Midbrain (tissue), 1 donor: ENCODE results near the gene IRF2BPL.

Experiments
- DNase-seq: peaks from one replicate; lab custom pipeline; 2025; lab: John Stamatoyannopoulos, UW

The IRF2BPL gene

DNA sequence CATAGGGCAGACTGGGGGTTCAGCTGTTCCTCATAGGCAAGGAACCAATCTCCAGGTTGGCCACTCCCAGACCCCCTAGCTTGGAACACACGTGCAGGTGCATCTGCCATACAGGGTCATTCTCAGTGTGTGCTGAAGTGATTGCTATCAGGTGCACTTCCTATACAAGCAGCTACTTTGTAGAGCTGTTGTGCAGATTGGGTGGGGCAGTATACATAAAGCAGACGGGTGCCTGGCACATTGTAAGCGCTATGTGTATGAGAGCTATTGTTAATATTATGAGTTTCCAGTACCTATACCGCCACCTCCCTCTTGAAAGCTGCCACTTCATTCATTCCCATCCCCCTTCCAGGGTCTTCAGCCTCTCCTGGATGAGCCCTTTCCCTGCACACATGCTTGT is 17.3 kb downstream of the IRF2BPL start:
- DNase-seq = no peak

DNA sequence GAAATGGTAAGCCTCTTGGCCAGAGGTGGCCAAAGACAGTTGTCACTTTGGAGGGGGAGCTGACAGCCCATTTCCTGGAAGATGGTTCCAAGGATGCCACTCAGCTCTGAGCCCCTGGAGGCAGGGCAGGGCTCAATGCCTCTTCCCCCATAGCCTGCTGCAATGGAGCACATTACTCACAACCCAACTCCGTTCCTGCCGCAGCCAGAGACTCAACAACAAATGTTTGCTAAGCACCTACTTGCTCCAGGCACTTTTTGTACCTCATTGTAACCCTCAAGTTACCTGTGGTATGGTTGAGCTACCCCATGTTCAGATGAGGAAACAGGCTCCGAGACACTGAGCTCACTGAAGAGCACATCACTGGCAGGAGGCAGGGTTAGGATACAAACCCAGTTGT is 19.5 kb downstream of the IRF2BPL start:
- DNase-seq = no peak

DNA sequence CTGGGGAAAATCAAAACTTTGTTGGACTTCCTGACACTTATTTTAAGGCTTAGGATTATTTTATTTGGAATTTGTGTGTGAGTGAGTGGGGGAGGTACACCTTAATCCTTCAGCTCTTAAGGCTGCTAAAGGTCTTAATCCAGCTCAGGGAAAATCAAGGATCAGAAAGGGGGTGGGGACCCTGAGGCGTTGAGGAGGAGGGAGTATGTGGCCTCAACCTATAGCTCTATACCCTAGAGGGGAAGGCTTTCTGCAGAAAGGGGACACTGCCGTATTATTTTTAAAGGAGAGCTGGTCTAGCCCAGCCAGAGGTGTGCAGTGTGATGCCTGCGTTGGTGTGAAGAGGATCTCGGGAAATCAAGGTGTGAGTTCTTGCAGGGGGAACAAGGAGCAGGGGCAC is 20.0 kb downstream of the IRF2BPL start:
- DNase-seq = no peak

DNA sequence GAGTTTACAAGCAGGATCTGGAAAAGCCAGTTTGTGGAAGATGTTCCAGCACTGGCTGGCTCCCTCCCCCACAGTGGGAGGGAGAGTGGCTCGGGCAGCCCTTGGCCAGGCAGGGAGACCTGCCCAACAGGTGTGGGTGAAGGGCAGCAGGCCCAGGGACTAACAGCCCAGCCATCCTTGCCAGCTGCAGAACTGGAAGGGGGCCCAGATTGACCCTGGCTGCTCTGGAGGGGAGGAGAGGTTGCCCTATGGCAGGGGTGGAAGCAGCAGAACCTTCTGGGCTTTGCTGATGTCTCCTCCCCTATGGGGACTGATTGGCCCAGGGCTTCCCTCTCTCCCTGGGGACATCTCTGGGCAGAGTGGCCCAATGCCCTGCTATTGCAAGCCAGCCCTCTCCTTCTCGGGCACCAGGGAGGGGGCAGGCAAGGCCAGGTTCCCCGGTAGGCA is 20.5 kb downstream of the IRF2BPL start:
- DNase-seq = no peak

DNA sequence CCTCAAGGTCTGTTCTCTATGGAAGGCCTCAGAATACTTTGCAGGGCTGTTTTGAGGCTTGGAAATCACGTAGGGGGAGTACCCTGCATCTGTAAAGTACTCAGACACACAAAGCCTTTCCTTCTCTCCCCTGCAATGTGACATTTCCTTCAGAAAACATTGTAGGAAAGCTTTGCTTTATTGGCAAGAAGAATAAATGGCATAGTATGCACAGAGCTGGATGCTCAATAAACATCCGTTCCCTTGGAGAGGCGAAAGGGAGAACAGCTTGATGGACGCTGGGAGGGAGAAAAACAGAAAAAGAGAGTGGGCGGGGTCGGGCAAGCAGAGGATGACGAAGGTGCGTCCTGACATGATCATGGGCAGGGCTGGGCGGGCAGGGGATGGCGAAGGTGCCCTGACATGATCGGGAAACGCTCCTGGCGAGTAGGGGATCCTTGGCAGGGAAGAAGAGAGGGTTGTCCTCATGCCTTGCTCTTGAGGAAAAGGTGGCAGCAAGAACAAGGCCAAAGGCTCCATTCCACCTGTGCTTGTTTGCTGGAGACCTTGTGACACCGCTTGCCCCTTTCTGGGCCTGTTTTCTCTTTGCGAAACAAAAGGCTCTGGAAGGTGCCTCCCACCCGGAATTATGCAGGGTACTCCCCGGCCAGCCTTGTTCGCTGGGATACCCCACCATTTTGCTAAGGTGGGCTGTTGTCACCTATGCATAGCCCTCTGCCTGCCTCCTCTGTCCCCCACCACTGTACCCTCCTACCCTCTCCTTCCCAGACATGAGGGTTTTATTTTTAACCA is 21.1 kb downstream of the IRF2BPL start:
- DNase-seq = no peak

DNA sequence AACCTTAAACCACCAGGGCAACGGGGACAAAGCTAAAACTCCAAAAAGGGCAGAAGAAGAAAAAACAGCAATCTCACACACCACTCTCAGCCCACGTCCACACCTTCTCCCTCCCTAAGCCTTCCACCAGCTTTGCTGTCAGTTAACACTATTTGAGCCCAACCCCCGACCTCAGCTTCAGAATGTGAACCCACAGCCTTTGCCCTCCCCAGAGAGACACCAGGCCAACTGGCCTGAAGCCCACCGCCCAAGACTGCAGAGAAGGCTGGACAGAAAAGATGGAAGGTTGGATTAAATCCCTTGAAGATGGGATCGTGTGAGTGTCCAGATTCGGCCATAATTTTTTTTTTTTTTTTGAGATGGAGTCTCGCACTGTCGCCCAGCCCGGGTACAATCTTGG is 22.4 kb downstream of the IRF2BPL start:
- no peak for DNase-seq

DNA sequence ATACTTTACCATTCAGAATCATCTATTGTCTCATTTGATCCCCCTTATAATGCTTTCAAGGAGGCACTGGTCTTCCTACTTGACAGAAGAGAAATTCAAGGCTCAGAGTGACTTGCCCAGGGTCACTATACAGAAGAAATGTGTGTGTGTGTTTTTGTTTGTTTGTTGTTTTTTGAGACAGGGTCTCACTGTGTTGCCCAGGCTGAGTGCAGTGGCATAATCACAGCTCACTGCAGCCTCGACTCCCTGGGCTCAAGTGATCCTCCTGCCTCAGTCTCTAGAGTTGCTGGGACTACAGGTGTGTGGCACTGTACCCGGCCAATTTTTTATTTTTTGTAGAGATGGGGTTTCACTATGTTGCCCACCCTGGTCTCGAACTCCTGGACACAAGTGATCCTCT is 22.9 kb downstream of the IRF2BPL start:
- no peak for DNase-seq

DNA sequence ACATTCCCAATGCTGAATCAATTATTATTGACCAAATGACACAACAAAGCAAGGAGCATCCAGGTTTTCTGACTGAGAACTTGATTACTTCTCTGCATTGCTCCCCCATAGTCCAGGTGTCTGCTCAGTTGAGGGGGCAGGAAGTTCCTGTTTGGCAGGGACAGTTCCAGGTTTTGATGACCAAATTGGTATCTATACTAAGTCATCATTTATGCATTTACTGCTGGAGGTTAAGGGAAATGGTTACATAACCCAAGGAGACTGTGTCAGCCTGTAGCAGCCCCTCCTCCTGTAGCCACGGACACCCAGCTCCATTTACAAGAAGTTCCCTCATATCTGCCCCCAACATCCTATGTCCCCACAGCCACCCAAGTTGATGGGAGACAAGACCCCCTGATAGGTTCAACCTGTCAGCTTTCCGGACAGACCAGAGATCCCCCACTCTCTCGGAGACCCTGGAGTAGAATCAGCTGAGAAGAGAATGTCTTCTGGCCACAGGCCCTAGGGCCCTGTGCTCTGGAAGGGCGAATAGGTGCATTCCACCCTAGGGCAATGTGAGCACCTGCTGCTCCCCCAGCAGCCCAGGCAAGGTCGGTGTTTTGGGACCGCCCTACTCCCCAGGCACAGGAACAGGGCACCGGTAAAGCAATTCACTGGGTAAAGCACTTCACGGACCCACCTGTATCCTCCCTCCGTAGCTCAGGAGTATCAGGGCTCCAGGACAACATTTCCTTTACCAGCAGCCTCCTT is 23.6 kb downstream of the IRF2BPL start:
- no peak for DNase-seq

DNA sequence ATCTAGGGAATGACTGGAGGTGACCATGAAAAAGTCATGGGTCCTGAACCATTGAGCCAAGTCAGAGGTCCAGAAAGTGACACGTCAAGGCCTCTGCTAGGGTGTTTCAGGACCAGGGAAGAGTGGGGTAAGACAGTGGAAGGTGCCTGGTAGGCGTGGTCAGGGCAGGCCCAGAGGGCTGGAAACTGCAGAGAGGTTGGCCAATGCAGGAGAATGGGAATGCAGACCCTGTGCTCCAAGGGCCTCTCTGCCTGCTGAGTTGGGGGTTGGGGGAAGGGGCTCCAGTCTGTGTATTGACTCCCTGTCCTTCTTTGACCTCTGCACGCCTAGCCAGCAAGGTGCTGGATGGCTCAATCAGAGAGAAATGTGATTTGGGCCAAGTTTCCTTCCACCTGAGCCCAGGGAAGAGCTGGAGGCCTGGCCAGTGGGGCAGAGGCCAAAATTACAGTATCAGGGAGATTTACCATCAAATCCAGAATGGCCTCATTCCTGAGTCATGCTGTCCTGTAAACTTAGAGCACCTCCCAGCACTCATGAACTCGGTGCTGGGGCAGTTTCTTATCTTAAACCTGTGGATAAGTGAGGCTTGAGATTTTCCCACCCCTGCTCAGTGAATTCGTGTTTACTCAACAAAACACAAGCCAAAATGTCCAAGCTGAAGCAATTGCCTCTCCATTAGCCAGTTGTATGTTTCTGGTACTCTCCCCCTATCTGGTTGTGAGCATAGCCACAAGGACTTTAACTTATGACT is 24.4 kb downstream of the IRF2BPL start:
- DNase-seq = no peak

DNA sequence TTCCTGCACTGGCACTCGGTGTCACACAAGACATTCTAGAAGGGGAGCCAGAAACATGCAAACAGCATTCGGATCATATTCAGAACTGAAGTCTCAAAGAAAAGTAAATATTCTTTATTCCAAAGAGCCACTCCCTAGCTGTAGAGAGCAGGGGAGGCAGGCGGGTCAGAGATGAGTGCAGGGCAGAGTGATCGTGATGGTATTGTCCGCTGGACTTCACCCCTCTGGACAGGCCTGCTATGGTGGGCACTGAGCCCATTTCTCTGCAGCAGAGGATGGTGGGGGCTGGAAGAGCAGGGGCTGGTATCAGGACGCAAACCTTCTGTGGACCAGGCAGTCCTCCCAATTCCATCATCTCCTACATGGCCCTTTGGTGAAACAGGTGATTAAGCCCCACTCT is 25.6 kb downstream of the IRF2BPL start:
- no peak for DNase-seq

DNA sequence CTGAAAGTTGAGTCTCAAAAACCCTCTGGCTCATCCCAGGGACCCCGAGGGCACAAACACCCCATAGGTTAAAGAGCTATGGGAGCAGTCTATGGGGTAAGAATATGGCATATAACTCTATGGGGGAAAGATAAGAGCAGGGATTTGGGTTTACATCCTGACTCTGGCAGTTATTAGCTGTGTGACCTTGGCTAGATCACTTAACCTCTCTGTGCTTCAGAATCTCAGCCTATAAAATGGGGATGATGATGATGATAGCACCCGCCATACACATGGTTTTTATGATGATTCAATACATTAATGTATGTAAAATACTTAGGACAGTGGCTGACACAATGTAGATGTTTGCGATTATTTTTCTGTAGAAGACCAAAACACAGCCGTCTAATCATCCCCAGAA is 26.2 kb downstream of the IRF2BPL start:
- DNase-seq = no peak

DNA sequence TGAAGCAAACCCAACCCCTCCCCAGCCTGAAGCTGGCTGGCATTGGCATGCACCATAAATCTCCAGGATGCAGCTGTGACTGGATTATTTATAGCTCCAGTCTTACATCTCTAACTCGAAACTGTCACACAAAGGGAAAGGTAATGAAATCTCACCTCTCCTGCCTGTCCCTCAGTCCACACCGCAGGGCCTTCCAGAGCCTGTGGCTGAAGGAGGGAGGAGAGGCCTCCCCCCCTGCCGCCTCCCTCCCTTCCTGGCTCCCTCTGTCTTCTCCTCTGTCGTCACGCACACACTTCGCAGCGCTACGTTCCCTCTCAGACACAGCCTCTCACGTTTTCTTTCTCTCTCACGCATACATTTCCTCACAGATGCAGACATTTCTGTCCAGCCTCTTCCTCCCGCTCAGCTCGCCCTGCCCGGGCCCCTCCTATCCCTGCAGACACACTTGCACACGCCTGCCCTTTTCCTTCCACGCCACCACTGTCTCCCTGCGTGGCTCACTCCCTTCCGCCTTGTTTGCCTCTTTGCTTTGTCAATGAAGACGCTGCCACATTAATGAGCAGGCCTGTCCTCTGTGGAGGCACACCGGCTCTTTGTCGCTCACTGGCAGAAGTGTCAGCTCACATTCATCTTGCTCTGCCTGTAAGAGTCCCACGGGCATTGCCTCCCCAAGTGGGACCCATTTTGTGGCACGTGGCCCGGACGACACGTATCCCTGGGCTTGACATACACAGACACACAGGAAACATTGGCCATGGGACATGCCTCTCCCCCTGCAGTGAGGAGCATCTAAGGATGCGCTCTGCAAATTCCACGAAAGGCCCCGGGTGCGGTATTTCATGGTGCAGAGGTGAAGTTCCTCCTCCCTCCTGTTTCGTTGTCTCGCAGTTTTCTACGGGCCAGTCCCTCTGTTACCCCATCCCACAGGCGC is 27.9 kb downstream of the IRF2BPL start:
- DNase-seq = no peak

DNA sequence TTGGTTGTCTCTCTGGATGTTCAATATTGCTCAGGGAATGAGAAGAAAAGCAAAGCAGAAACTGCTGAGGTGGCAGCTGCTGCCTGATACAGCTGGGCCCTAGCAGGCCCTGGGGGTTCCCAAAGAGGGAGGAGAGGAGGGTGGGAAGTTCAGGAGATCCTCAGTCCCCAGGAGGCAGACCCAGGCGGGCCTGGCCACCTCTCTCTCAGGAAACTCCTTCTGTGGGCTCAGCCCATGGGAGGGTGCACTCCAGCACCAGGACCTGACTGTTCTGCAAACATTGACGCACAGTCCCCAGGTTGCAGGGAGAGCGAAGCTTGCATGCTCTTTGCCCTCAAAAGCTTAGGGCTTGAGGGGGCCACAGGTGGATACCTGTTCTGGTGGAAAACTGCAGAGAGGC is 29.6 kb downstream of the IRF2BPL start:
- DNase-seq = no peak

DNA sequence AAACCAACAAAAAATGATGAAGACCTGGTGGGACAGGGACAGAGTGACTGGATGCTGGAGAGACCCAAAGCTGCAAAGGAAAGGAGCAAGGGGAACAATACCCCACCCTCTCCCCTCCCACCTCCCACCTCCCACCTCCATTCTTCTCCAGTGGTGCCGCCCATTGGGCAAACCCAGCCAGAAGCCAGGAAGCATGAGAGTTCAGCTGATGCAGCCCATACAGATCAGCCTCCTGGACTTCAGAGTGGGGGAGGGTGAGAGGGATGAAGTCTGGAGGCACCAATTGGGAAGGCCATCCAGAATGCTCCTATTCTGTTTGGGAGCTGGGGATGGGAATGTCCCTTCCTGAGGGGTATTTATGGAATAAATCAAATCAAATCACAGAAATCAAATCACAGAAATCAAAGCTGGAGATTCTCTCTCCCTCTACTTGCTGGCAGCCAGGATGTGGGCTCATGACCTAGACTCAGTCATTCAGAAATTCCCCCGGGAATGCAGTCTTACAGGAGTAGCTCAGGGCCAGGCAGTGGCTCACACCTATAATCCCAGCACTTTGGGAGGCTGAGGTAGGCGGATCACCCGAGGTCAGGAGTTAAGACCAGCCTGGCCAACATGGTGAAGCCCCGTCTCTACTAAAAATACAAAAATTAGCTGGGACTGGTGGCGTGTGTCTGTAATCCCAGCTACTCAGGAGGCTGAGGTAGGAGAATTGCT is 31.1 kb downstream of the IRF2BPL start:
- no peak for DNase-seq

DNA sequence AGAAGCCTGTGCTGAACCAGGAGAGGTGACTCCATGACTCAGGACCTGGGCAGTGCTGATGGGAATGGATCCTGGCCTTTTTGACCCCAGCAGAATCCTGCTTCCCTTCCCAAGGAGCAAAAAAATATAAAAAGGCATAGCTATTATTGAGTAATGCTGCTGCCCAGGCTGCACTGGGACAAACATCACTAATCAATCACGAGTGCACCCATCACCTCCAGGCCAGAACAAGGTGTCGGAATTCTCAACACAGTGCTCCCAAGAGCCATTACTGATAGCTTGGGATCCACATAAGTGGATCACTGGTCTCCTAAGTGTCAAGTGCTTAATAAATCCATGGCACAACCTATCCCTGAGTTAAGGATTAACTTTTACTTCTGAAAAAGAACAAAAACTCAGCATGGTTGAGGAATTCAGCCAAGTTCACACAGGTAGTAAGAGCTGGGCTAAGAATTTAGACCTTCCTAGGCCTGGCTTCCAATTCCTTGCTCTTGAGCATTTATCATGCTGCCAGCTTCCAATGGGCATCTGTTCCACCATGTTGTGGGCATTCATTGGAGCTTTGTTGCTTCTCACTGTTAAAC is 31.9 kb downstream of the IRF2BPL start:
- DNase-seq = no peak

DNA sequence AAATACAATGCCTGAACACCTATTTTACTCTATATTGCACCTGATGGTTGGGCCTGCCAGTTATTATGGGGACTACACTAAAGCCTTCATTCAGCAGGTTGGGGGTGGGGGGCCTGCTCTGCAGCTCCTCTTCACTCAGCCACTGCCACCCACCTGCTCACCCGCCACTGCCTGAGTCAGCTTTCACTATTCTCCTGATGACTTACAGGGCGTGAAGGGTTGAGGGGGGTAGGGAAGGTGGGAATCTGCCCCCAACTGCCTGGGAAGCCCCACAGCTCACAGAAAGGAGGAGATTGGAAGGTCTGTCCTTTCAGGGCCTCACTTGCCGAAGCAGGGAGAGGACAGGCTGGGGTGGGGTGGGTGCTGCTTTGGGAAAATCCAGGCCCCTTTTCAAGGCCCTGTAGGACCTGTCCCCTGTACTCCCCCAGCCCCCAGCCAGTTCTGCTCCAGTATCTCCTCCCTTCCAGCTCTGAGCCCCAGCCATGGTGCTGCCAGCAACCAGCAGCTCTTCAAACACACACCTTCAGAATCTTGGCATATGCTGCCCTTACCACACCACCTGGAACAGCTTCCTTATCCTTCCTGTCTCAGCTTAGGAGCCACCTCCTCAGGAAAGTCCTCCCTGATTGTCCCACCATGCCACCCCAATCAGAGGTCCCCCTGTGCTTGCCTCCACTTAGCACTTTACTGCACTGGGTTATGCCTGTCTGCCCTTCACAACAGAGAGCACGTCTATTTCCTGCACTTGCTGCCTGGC is 33.1 kb downstream of the IRF2BPL start:
- DNase-seq = no peak

DNA sequence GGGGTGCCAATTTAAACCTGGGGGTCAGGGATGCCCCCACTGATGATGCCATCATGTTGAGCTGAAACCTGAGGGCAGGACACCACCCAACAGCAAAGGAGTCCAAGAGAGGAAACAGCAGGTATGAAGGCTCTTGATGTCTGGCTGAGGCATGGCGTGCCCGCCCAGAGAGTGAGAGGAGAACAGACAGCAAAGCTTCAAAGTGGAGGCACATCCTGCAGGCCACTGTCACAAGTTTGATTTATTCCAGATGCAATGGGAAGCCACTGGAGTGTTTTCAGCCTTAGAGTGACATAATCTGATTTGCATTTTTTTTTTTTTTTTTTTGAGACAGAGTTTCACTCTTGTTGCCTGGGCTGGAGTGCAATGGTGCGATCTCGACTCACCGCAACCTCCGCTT is 34.8 kb downstream of the IRF2BPL start:
- no peak for DNase-seq

DNA sequence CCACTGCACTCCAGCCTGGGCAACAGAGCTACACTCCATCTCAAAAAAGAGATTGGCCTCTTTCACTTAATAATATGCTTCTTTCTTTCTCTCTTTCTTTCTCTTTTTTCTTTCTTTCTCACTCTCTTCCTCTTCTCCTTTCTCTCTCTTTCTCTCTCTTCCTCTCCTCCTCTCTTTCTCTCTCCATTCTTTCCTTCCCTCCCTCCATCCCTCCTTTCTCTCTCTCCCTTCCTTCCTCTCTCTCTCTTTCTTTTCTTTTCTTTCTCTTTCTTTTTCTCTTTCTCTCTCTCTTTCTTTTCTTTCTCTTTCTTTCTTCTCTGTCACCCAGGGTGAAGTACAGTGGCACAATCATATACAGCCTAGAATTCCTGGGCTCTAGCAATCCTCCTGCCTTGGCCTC is 38.4 kb downstream of the IRF2BPL start:
- DNase-seq = no peak

DNA sequence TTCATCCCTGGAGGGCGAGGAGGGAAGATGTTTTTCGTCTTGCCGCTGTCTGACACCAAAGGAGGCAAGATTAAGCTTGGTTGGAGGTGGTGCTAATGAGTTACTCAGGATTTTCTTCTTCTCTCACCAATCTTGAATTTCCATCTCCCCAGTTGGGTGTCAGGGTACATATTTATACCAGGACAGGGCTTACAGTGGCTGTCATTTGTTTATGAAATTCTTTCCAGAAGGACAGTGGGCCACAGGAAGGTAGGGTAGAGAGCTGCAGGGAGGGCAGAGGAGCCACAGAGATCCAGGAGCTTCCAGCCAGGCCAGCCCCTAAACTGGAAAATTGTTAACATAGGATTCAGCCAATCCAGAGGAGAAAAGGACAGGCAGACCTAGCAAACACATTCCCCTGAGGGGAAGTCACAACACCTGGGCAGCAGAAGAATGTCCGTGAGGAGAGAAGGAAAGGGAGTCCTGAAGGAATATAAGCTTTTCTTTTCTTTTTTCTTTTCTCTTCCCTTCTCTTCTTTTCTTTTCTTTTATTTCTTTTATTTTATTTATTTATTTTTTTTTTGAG is 40.5 kb downstream of the IRF2BPL start:
- no peak for DNase-seq

DNA sequence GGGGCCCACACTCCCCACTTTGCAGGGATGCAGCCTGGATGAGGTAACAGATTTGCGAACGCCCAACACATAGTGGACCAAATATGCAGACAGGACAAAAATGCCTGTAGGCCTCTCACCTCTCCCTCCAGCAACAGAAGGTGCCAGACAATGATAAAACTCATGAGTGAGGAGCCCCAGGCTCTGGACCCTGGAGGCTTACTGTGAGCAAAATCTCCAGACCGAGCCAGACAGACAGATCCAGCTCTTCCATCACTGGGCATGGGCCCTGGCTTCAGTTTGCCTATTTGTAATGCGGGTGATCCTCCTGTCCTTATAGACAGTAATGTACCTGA is 42.3 kb downstream of the IRF2BPL start:
- no peak for DNase-seq
